ENCODE data around the gene BTBD16. TPM values are rescaled to one million over a fixed set of nuclear protein-coding genes. Genes with fewer than 3 reads are reported as not detected.

The BTBD16 gene
- total and polyA plus RNA-seq, 2 of the 13 experiments (the other 11 are each of a cell fraction or from before 2014, with no cell fraction given): 5.0 to 11.9 TPM

- TF ChIP-seq AFF4 (CRISPR knock-in tag; IDR thresholded peaks at IDR 0.05) (no peak), ZFP36 (IDR thresholded peaks at IDR 0.05; ENCODE audit: borderline replicate concordance, low read depth, low read length, partially characterized antibody) (peak; percentile 44), ZFP1 (CRISPR knock-in tag; IDR thresholded peaks at IDR 0.05) (no peak), CCDC6 (CRISPR knock-in tag; IDR thresholded peaks at IDR 0.05) (no peak), KDM2A (CRISPR knock-in tag; IDR thresholded peaks at IDR 0.05; ENCODE audit: borderline replicate concordance, low read depth) (peak; percentile 62; the same call in 1 of the 2 replicates), MZF1 (CRISPR knock-in tag; IDR thresholded peaks at IDR 0.05; ENCODE audit: borderline replicate concordance) (no peak), ZNF264 (CRISPR knock-in tag; IDR thresholded peaks at IDR 0.05) (peak; percentile 48; the same call in 1 of the 2 replicates), ZBTB38 (CRISPR knock-in tag; IDR thresholded peaks at IDR 0.05) (no peak), ZNF205 (CRISPR knock-in tag; IDR thresholded peaks at IDR 0.05) (peak; percentile 61; the same call in 1 of the 2 replicates), MED1 (CRISPR knock-in tag; IDR thresholded peaks at IDR 0.05) (peak; percentile 56; the same call in 1 of the 2 replicates), RELA (CRISPR knock-in tag; IDR thresholded peaks at IDR 0.05) (no peak), CREB1 (IDR thresholded peaks at IDR 0.05) (no peak), CREB1 (CRISPR knock-in tag; IDR thresholded peaks at IDR 0.05) (peak; percentile 53; the same call in 1 of the 2 replicates), SRSF1 (optimal IDR thresholded peaks at IDR 0.05; ENCODE audit: low read depth, low read length) (no peak), ZNF44 (CRISPR knock-in tag; IDR thresholded peaks at IDR 0.05) (no peak), KLF6 (CRISPR knock-in tag; IDR thresholded peaks at IDR 0.05) (0 out of 2 replicates have a peak, but pooled peaks have one; percentile 47), NR2F1 (CRISPR knock-in tag; IDR thresholded peaks at IDR 0.05) (no peak), ZNF232 (CRISPR knock-in tag; IDR thresholded peaks at IDR 0.05; ENCODE audit: borderline replicate concordance) (0 out of 2 replicates have a peak, but pooled peaks have one; percentile 56), SMC3 (IDR thresholded peaks at IDR 0.05; ENCODE audit: low read length) (peak; percentile 99), SP1 (IDR thresholded peaks at IDR 0.05) (no peak), SP1 (CRISPR knock-in tag; IDR thresholded peaks at IDR 0.05) (no peak), NR1H2 (CRISPR knock-in tag; IDR thresholded peaks at IDR 0.05; ENCODE audit: borderline replicate concordance, low read depth) (no peak), FOXM1 (CRISPR knock-in tag; IDR thresholded peaks at IDR 0.05) (no peak), ZNF605 (CRISPR knock-in tag; IDR thresholded peaks at IDR 0.05) (peak; percentile 63; the same call in 1 of the 2 replicates), ERF (CRISPR knock-in tag; IDR thresholded peaks at IDR 0.05) (peak; percentile 34; the same call in 1 of the 2 replicates), ZNF10 (CRISPR knock-in tag; IDR thresholded peaks at IDR 0.05; ENCODE audit: borderline replicate concordance, low read depth) (no peak), ZNF260 (CRISPR knock-in tag; IDR thresholded peaks at IDR 0.05; ENCODE audit: borderline replicate concordance, low read depth) (no peak), ZMAT3 (CRISPR knock-in tag; conservative IDR thresholded peaks at IDR 0.05) (no peak), PBX3 (CRISPR knock-in tag; IDR thresholded peaks at IDR 0.05; ENCODE audit: borderline replicate concordance) (no peak)
Measured at GRCh38 chr10:122298598-122299301, 27.7 kb downstream of the BTBD16 start (continued).

Measured in HepG2 (cell line).